Esophagus squamous epithelium (tissue), 4 donors: ENCODE measurements around the gene IFT74.

ENCODE experiments used
- CTCF ChIP-seq, 6 experiments: fragments of 450-650 bp in 4 of 6; fragments of 200-600 bp in 2 of 6; sonication (generic) in 2 of 6; IDR thresholded peaks; one replicate each; pipeline ENCODE4 v1.5.1; 2016 to 2019; ENCODE audit warnings: antibody characterized with exemption in 6 of 6, mild to moderate bottlenecking in 4 of 6, moderate library complexity in 4 of 6
- POLR2A ChIP-seq, 4 donors: fragments of 450-650 bp; IDR thresholded peaks; one replicate each; pipeline ENCODE4 v1.6.1; 2017; ENCODE audit warnings: antibody characterized with exemption in 4 of 4, mild to moderate bottlenecking in 4 of 4, moderate library complexity in 3 of 4

DNA sequence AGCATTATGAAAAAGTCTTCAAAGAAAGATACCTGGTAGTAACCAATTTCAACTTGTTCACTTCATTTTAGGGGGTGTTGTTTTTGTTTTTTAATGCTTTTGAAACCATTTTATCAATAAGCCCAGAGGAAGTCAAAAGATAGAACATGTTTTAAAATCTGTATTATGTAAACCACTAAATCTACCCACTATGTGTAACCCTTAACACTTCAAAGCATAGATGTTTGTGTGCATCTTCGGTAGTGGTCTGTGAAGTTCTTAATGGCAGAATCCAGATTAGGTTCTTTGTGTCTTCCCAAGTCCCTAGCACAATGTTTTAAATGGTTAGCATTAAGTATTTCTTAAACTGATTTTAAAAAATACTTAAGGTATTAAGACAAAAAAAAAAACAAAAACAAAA is 15.4 kb upstream of the IFT74 start:
- TF ChIP-seq CTCF (IDR thresholded peaks at IDR 0.05) (no peak), POLR2A (IDR thresholded peaks at IDR 0.05) (no peak)
